Measurements from ENCODE around the gene S100A13. TPM values are rescaled to one million over a fixed set of nuclear protein-coding genes. Genes with fewer than 3 reads are reported as not detected.

The S100A13 gene
- polyA plus RNA-seq, 1 experiment, result 310 TPM

DNA sequence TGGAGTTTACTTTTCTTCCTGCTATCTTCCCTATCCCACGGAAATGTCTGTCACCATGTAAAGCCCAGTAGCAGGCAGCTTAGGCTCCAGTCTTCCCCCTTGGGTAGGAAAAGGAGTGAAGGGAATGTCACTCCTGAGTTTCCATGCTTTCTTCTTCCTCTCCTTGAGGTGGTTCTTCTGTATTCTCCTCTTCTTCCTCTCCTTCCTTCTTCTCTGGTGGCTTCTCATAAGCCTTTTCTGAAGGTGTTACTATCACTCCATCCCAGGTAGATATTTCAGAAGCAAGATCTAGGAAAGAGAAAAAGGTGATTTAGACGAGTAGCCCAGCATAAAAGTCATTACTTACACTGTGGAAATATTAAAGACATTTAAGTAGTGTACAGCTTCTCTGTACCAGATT, 35.0 kb upstream of the S100A13 start:
- ChIA-PET CTCF (interaction anchor here (1.2 kb wide), 1 partner anchor 129 kb away, joined by 4 read pairs; no protein-coding TSS in a partner anchor), POLR2A (interaction anchor here (1.1 kb wide), 1 partner anchor 28 kb away, joined by 3 read pairs; the partner anchor contains the start of gene CHTOP)
- H3K9me3 ChIP-seq (ENCODE audit: control insufficient read depth, insufficient read depth, low read length), result no peaks in the 10 kb centered on the region
- H3K4me3 ChIP-seq (ENCODE audit: low read depth, low read length), result no peak overlapping the region
- no peak for DNase-seq (ENCODE audit: low read depth, low spot score)
- H3K27ac ChIP-seq (ENCODE audit: low read depth, low read length), result no peak overlapping the region
- H3K27me3 ChIP-seq (ENCODE audit: control insufficient read depth, insufficient read depth, low read length), result no peaks in the 10 kb centered on the region
- TF ChIP-seq, protein P1, sequence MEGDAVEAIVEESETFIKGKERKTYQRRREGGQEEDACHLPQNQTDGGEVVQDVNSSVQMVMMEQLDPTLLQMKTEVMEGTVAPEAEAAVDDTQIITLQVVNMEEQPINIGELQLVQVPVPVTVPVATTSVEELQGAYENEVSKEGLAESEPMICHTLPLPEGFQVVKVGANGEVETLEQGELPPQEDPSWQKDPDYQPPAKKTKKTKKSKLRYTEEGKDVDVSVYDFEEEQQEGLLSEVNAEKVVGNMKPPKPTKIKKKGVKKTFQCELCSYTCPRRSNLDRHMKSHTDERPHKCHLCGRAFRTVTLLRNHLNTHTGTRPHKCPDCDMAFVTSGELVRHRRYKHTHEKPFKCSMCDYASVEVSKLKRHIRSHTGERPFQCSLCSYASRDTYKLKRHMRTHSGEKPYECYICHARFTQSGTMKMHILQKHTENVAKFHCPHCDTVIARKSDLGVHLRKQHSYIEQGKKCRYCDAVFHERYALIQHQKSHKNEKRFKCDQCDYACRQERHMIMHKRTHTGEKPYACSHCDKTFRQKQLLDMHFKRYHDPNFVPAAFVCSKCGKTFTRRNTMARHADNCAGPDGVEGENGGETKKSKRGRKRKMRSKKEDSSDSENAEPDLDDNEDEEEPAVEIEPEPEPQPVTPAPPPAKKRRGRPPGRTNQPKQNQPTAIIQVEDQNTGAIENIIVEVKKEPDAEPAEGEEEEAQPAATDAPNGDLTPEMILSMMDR (IDR thresholded peaks at IDR 0.05; ENCODE audit: low read depth, low read length), result no peak

DNA sequence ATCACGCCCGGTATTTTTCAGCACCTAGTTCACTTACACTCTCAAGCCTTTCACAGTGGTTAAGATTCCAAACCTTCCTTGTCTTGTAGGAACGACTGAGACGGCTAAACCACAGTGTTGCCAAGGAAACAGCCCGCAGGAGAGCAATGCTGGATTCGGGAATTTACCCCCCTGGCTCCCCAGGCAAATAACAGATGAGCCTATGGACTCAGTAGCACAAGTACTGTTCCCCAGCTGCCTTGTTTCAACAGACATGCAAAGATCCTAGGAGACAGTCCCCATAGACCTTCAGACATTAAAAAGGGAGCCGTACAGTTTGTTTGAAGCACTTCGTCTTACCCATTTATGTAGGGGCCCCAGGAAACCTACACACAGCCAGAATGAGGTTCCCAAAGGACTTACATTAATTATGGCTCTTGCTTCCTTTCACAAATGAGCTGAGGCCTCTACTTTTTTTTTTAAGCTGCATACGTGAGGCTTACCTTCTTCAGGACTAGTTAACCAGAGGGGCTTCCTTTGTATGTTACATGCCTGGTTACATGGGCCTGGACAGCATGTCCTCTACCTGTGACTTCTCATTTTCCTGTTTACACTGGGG, 33.9 kb upstream of the S100A13 start:
- CTCF ChIA-PET, result interaction anchor here (1.2 kb wide), 1 partner anchor 128 kb away, joined by 4 read pairs; no protein-coding TSS in a partner anchor

GRCh38 chr1:153659656-153660055, 32.4 kb upstream of the S100A13 start:
- ChIA-PET POLR2A (interaction anchor here (1.5 kb wide), 1 partner anchor 26 kb away, joined by 10 read pairs; the partner anchor contains the start of gene CHTOP), CTCF (interaction anchor here (0.7 to 1.9 kb wide), 6 partner anchors 18 to 486 kb away, joined by 3 to 8 read pairs (median 6); partner anchors contain the start of genes S100A1 and S100A13)
- H3K27me3 ChIP-seq (ENCODE audit: control insufficient read depth, insufficient read depth, low read length), result no peaks in the 10 kb centered on the region
- DNase-seq (ENCODE audit: low read depth, low spot score), result no peak
- H3K9me3 ChIP-seq (ENCODE audit: control insufficient read depth, insufficient read depth, low read length), result no peaks in the 10 kb centered on the region
- H3K27ac ChIP-seq (ENCODE audit: low read depth, low read length), result no peak overlapping the region
- peak overlapping the region; percentile 92 for H3K4me3 ChIP-seq (ENCODE audit: low read depth, low read length)
- TF ChIP-seq, protein P1 (IDR thresholded peaks at IDR 0.05; ENCODE audit: low read depth, low read length), result no peak

More for the DNA sequence above, 33.9 kb upstream of the S100A13 start:
- Histone ChIP-seq H3K27ac (ENCODE audit: low read depth, low read length) (no peak overlapping the region), H3K4me3 (ENCODE audit: low read depth, low read length) (no peak overlapping the region), H3K27me3 (ENCODE audit: control insufficient read depth, insufficient read depth, low read length) (no peaks in the 10 kb centered on the region), H3K9me3 (ENCODE audit: control insufficient read depth, insufficient read depth, low read length) (no peaks in the 10 kb centered on the region)
- POLR2A ChIA-PET, result interaction anchor here (1.1 to 1.6 kb wide), 2 partner anchors 27 to 34 kb away, joined by 5 to 13 read pairs; partner anchors contain the start of genes CHTOP and S100A13
- TF ChIP-seq, protein P1 (IDR thresholded peaks at IDR 0.05; ENCODE audit: low read depth, low read length), result no peak
- no peak for DNase-seq (ENCODE audit: low read depth, low spot score)

GRCh38 chr1:153659175-153659534, 31.9 kb upstream of the S100A13 start:
- POLR2A ChIA-PET, result interaction anchor here (1.5 kb wide), 1 partner anchor 25 kb away, joined by 10 read pairs; the partner anchor contains the start of gene CHTOP
- H3K27ac ChIP-seq (ENCODE audit: low read depth, low read length), result no peak overlapping the region

More at GRCh38 chr1:153659175-153659534, 31.9 kb upstream of the S100A13 start:
- CTCF ChIA-PET, result interaction anchor here (0.7 to 1.9 kb wide), 6 partner anchors 31 to 486 kb away, joined by 3 to 8 read pairs (median 6); partner anchors contain the start of genes S100A1 and S100A13
- no peak for DNase-seq (ENCODE audit: low read depth, low spot score)
- H3K27me3 ChIP-seq (ENCODE audit: control insufficient read depth, insufficient read depth, low read length), result no peaks in the 10 kb centered on the region
- peak overlapping the region; percentile 92 for H3K4me3 ChIP-seq (ENCODE audit: low read depth, low read length)
- TF ChIP-seq, protein P1 (IDR thresholded peaks at IDR 0.05; ENCODE audit: low read depth, low read length), result no peak
- no peaks in the 10 kb centered on the region for H3K9me3 ChIP-seq (ENCODE audit: control insufficient read depth, insufficient read depth, low read length)

Measured in AG04450 (cell line).